ENCODE measurements around the gene ADAMTS12.

The ADAMTS12 gene

DNA sequence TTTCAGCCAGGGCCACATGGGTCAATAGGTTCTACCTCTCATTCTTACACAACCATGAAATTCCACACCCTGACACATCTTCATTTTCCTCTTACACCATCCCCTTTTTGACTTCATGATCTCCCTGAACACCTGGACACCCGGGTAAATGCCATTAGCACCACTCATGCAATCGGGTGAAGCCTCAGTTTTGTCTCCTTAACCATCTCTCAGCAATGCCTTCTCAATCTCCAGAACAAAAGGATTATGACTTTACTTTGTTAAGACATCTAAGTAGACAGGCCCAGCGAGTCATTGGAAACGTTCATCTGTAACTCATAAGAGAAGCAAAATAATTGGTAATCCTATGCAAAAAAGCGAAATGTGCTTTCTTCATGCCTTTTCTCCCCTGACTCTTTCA is 49.9 kb downstream of the ADAMTS12 start:
- no peak for DNase-seq (ENCODE audit: low read depth)
- H3K4me3 ChIP-seq (ENCODE audit: low read depth, low read length): no peak overlapping the region
- in situ Hi-C loops (cut with HindIII; ENCODE audit: low sequenced_read_pairs): no loop called here
- TF ChIP-seq, protein P1, sequence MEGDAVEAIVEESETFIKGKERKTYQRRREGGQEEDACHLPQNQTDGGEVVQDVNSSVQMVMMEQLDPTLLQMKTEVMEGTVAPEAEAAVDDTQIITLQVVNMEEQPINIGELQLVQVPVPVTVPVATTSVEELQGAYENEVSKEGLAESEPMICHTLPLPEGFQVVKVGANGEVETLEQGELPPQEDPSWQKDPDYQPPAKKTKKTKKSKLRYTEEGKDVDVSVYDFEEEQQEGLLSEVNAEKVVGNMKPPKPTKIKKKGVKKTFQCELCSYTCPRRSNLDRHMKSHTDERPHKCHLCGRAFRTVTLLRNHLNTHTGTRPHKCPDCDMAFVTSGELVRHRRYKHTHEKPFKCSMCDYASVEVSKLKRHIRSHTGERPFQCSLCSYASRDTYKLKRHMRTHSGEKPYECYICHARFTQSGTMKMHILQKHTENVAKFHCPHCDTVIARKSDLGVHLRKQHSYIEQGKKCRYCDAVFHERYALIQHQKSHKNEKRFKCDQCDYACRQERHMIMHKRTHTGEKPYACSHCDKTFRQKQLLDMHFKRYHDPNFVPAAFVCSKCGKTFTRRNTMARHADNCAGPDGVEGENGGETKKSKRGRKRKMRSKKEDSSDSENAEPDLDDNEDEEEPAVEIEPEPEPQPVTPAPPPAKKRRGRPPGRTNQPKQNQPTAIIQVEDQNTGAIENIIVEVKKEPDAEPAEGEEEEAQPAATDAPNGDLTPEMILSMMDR (IDR thresholded peaks at IDR 0.05; ENCODE audit: low read depth, low read length, missing control alignments): no peak

DNA sequence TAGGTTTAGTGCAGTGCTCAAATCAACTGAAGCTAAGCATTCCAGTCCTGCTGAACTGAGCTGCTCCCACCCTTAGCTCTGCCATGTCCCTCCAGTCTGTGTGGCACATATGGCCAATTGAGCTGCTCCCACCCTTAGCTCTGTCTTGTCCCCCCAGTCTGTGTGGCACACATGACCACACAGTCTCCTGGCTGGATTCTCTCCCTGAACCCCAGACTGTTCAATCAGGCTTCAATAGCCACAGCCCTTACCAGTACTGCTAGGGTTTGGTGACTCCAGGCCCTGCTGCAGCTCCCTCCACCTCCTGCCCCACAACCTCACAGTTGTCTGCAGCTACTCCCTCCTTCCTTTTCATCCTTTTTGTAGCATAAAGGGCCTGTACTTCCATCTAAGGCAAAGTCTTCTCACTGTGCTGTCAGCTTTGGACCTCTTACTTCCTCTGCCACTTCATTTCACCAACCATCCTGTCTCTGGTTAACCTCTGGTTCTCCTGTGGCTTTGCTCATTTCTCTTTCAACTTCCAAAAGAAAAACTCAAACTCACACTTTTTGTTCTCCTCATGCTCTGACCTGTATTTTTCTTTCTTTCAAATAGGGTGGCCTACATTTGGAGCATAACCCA is 50.8 kb downstream of the ADAMTS12 start:
- in situ Hi-C loops (cut with HindIII; ENCODE audit: low sequenced_read_pairs): no loop called here
- H3K4me3 ChIP-seq (ENCODE audit: low read depth, low read length): no peak overlapping the region
- DNase-seq (ENCODE audit: low read depth): no peak
- TF ChIP-seq, protein P1 (IDR thresholded peaks at IDR 0.05; ENCODE audit: low read depth, low read length, missing control alignments): no peak

DNA sequence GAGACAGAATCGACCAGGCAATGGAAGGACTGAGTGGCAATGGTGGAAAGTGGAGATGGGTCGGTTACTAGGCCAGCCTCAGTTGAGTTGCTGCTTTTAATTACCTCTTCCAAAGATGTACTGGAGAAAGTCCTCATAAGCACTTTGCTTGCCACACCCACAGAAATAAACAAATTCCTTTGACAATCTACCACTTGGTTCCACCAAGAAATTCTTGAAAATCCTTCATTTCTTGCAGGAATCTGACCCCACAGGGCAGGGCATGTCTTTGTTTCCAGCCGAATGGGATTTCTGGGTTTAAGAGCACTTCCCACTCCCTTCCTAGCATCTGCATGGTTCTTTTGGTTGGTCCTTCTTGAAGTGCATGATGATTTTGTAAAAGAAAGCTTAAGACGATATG is 54.5 kb downstream of the ADAMTS12 start:
- no peak for DNase-seq (ENCODE audit: low read depth)
- in situ Hi-C loops (cut with HindIII; ENCODE audit: low sequenced_read_pairs): no loop called here
- TF ChIP-seq, protein P1 (IDR thresholded peaks at IDR 0.05; ENCODE audit: low read depth, low read length, missing control alignments): no peak
- no peak overlapping the region for H3K4me3 ChIP-seq (ENCODE audit: low read depth, low read length)

DNA sequence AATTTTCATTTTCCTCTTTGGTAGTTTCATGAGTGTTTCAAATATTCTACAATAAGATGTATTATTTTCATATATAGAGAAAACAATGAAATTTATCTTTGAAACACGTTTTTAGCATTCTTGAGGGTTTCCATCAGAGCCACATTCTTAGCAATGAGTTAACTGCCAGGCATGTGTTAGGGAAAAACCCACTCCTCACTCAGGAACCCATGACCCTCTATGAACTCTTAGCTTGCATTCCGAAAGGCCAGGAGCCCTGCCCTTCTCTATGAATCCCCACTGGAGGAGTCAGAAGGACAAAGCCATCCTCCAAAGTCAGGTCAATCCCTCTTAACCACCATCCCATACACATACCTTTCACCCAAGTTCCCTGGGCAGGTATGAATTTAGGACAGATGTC is 57.5 kb downstream of the ADAMTS12 start:
- TF ChIP-seq, protein P1 (IDR thresholded peaks at IDR 0.05; ENCODE audit: low read depth, low read length, missing control alignments): no peak
- no peak for DNase-seq (ENCODE audit: low read depth)
- no peak overlapping the region for H3K4me3 ChIP-seq (ENCODE audit: low read depth, low read length)
- in situ Hi-C loops (cut with HindIII; ENCODE audit: low sequenced_read_pairs): no loop called here

DNA sequence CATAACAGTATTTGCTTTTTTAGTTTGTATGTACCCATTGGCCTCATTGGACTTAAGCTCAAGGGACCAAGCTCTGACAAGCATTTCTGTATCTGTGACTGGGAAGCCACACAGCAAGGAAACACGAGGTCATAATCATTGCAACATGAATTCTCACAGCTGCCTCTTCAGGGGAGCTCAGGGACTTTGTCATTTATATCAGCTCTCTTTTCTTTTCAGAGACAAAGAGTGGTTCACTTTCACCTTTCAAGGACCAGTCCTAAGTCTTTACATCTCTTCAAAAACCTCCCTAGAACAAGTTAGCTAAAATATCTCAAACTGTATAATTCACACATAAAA is 58.6 kb downstream of the ADAMTS12 start:
- no peak overlapping the region for H3K4me3 ChIP-seq (ENCODE audit: low read depth, low read length)
- no peak for DNase-seq (ENCODE audit: low read depth)
- in situ Hi-C loops (cut with HindIII; ENCODE audit: low sequenced_read_pairs): no loop called here
- TF ChIP-seq, protein P1 (IDR thresholded peaks at IDR 0.05; ENCODE audit: low read depth, low read length, missing control alignments): no peak

DNA sequence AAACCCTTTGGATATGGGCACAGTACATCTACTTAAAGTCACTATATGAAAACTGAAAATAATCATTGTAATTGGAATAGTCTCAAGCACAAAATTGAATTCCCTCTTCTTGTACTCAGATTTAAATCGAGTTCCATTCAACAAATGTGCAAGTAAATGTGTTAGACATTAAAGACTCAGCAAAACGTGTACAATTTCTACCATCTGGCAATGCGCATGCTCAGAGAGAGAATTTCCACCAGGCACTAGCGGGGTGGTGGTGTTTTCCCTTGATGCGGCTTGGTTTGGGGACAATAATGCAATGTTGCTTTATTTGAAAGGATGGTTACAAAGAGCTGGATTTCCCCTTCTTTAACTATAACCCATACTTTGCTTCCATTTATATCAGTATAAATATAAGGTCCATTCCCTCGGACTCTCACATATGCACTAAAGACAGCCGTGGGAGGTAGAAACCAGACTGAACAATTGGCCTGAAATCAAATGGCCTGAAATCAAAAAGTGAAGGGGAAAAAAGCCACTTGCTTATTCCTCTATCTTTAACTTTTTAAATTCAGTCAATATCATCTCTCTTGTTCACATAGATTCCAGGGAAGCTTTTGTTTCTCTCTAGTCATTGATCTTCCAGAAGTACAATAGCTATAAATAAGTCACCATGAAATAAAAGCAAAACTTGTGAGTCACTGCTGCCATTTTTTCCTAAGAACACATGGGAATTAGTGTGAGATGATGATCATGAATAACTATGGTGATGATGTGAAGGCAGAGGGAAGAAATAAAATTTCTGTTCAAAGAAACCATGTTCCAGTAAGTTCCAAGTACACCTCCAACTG is 59.2 kb downstream of the ADAMTS12 start:
- DNase-seq (ENCODE audit: low read depth): no peak

More for the DNA sequence above, 59.2 kb downstream of the ADAMTS12 start:
- in situ Hi-C loops (cut with HindIII; ENCODE audit: low sequenced_read_pairs): no loop called here
- TF ChIP-seq, protein P1 (IDR thresholded peaks at IDR 0.05; ENCODE audit: low read depth, low read length, missing control alignments): no peak
- H3K4me3 ChIP-seq (ENCODE audit: low read depth, low read length): no peak overlapping the region

Measured in astrocyte of the cerebellum (primary cell).